HG02610 (cell line): Measurements from ENCODE around the gene TXNDC11.
"Not testable (repeated sequence)": the region's sequence is repeated elsewhere in the genome, so short reads cannot be mapped to it uniquely, and the experiment has no call there.

Experiments
- ATAC-seq: cut with Tn5 transposase; IDR thresholded peaks from one replicate; pipeline ENCODE4 v1.9.1; 2021; ENCODE audit warnings: mild to moderate bottlenecking, moderate library complexity; ENCODE audit not compliant: unreplicated experiment

Gene TXNDC11, protein sequence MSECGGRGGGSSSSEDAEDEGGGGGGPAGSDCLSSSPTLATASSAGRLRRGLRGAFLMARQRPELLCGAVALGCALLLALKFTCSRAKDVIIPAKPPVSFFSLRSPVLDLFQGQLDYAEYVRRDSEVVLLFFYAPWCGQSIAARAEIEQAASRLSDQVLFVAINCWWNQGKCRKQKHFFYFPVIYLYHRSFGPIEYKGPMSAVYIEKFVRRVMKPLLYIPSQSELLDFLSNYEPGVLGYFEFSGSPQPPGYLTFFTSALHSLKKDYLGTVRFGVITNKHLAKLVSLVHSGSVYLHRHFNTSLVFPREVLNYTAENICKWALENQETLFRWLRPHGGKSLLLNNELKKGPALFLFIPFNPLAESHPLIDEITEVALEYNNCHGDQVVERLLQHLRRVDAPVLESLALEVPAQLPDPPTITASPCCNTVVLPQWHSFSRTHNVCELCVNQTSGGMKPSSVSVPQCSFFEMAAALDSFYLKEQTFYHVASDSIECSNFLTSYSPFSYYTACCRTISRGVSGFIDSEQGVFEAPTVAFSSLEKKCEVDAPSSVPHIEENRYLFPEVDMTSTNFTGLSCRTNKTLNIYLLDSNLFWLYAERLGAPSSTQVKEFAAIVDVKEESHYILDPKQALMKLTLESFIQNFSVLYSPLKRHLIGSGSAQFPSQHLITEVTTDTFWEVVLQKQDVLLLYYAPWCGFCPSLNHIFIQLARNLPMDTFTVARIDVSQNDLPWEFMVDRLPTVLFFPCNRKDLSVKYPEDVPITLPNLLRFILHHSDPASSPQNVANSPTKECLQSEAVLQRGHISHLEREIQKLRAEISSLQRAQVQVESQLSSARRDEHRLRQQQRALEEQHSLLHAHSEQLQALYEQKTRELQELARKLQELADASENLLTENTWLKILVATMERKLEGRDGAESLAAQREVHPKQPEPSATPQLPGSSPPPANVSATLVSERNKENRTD

DNA sequence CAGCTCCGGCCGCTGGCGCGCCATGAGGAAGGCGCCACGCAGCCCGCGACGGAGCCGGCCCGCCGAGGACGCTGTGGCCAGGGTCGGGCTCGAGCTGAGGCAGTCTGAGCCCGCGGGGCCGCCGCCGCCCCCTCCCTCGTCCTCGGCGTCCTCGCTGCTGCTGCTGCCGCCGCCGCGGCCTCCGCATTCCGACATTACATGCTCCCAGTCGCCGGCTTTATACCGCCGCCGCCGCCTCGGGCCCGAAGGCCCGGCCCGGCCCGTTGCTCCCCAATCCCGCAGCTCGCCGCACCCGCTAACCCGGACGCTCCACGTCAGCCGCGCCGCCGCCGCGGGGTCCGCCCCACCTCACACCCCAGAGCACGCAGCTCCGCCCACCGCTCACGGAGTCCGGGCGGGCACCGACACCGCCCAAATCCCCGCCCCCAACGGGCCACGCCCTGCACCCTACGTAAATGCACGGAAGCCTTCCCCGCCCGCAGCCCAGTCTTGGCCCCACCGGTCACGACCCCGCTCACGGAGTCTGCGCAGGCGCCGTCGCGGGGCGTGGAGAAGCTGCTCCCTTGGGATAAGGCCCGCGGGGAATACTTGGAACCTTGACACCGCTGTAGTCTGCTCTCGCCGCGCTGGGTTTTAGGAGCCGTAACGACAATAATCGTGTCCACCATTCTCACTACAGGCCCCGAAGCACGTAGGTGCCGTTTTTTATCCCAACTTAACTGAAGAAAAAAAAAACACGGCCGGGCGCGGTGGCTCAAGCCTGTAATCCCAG lies at the start of gene TXNDC11:
Gene TXNDC11 (minus strand): TSS at position 322 of the 772 bp plus-strand sequence. CDS start 127 bp downstream, at position 195.
- peak; percentile 88 for ATAC-seq

DNA sequence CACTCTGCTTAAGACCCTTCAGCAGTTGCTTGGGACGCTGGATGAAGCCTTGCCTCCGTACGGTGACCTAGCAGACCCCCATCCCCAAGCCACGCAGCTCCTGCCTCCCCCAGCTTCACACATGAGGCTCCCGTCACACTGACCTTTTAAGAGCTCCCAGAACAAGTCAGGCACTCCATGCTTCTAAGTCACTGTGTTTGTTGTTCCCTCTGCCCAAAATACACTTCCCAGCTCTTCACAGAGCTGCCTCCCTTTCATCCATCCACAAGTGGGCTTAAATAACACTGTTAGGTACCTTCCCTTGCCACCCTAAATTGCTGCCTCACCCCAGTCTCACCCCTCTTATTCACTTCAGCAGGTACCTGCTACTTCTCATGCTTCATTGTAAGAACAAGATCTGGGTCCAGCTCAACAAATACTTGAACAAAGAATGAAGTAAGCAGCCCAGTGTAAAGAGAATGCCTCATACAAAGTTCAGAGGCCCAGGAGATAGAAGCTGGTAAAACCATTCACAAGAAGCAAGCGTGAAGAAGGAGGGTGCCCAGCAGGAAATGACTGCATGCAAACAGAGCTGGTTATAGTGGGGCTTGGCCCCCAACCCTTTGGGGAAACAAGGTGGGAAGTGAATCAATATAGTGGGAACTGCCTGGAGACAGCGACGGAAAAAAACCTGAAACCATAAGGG lies 48.6 kb upstream of the TXNDC11 start:
- ATAC-seq, result no peak

DNA sequence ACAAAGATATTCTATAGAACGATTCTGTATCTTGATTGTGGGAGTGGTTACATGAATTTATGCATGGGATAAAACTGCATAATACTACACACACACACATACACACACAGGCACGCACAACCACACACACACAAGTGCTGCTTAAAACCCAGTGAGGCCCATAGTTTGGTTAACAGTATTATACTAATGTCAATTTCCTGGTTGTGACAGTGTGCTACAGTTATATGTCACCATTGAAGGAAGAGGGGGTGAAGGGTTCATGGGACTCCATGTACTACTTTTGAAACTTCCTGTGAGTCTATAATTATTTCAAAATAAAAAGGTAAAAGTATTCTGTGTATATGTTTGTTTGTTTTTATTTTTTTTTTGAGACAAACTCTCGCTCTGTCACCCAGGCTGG lies 46.3 kb upstream of the TXNDC11 start:
- no peak for ATAC-seq

DNA sequence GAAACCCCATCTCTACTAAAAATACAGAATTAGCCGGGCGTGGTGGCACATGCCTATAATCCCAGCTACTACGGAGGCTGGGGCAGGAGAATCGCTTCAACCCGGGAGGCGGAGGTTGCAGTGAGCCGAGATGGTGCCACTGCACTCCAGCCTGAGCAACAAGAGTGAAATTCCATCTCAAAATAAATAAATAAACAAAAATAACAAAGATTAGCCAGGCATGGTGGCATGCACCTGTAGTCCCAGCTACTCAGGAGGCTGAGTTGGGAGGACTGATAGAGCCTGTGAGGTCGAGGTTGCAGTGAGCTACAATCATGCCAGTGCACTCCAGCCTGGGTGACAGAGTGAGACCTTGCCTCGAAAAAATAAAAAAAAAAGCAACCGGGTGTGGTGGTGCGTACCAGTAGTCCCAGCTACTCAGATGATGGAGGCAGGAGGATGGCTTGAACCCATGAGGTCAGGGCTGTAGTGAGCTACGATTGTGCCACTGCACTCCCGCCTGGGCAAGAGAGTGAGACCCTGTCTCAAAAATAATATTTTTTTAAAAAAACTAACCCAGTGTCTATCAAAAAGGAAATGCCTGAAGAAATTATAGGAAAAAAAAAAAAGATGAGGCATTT lies 42.4 kb upstream of the TXNDC11 start:
- not testable (repeated sequence) for ATAC-seq

DNA sequence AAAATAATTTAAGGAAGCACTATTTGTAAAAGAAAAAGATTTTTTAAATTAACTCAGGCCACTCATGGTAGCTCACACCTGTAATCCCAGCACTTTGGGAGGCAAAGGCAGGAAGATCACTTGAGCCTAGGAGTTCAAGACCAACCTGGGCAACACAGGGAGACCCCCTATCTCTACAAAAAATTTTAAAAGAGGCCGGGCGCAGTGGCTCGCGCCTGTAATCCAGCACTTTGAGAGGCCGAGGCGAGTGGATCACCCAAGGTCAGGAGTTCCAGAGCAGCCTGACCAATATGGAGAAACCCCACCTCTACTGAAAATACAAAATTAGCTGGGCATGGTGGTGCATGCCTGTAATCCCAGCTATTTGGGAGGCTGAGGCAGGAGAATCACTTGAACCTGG lies 41.7 kb upstream of the TXNDC11 start:
- not testable (repeated sequence) for ATAC-seq

DNA sequence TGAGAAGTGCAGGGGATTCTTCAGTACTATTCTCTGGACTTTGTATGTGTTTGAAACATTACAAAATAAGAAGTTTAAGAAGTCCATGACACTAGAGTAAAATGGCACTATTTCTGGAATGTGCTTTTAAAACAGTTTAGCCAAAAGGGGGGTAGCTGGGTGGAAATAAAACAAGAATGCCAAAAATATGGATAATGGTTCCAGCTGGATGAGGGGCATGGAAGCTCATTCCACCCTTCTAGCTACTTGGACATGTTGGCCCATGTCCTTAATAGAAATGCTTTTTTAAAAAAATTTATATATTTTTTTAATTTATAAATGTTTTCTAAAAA lies 41.3 kb upstream of the TXNDC11 start:
- ATAC-seq, result no peak

DNA sequence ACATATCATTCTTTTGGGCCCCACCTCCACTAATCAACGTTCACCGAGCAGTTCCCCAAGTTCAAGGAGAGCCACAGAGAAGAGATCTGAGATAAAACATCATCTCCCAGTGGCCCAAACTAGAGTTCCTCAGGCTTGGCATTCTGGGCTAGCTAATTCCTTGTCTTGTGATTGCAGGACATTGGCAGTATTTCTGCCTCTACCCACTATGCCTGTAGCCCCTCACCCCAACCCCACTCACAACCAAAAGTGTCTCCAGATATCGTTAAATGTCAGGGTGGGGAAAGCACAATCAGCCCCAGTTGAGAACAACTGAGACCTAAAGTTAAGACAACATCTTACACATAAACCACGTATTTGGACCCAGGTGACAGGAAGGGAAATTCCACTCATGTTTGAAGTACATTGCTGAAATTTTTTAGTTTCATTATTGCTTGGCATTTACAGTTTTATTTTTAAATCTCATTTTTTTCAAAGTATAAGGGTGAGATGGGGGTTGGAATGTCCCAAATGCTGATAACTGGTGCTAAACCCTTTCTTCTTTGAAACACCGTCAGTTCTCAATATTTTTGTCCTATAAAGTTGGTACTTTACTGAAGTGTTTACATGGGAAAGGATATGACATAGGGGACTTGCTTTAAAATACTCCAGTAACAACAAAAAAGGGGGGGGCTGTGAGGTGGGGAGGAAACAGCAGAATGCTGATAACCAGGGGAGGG lies 40.8 kb upstream of the TXNDC11 start:
- ATAC-seq, result peak; percentile 59

DNA sequence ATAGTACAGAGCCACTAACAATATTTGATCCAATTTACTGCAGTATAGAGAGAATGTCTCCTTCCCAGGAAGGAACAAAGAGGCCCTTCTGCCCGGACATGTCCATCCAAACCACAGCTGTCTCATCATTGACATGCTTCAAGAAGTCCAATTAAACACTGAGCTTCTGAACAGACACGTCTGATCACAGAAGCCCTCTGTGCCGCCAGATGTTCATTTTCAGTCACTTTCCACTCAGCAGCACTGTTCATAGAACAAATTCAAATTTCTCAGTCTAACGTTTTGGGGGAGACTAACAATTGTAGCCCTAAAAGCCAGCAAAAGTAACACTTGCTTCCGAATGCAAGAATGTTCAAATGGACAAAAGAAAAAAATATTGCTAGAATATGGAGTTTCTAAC lies 39.1 kb upstream of the TXNDC11 start:
- no peak for ATAC-seq

DNA sequence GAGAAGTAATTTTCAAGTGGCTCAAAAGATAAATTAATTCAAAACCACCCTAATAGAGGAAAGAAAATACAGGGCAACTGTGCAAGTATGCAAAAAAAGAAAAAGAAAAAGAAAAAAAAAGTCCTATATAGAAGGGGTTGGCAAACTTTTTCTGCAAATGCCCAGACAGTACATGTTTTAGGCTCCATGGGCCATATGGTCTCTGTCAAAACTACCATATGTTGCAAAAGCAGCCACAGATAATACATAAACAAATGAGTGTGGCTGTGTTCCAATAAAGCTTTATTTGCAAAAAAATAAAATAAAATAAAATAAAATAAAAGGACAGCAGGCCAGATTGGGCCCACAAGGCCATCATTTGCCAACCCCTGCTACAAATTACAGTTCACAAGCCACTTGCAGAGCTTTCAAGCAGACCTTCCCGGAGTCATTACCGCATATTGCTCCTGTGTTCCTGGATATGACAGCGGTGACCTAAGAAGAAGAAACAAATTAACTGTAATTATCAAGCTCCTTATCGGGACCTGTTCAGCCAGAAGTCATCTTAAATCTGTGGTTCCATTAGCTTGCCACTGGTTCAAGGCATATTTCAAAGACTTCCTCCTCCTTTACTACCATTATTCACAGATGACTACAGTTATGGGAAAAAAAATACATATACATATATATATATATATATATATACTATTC lies 38.5 kb upstream of the TXNDC11 start:
- no peak for ATAC-seq

DNA sequence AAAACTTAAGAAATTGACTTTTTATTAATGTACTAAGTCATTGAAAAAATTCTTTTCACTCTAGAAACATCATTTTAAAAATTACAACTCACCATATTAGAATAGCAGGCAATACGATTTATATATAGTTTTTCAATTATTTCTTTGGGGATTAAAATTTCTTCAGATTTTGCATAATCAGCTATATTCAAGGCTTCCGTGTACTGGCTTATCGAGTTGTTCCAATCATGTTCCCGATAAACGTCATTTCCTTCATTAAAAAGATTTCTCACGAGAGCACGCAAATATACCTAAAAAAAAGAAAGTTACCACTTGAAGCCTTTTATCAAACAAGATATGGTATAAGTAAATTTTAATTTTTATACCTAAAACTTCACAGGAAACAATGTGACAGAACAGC lies 36.4 kb upstream of the TXNDC11 start:
- ATAC-seq, result no peak

DNA sequence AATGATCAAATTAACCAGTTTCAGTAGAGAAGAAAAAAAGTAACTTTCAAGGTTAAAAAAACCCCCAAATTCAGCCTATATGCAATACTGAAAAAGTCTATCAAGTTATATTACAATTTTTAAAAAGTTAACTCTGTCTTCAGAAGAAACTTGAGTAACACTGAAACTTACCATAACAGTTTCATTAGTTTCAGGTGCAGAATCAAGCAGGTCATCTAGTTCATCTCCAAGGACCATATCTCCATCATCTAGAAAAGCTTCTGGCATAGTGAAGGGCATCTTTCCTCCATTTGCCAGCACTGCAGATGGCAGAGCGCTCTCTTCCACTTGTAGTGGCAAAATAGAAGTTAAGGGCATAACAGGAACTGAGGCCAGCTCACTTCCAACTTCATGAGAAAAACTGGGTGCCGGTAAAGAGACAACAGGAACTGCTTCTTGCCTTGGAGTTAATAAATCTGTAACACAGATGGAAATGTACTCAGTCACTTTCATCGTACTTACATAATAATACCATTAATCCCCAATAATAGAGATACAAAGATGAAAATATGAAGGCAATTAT lies 31.5 kb upstream of the TXNDC11 start:
- no peak for ATAC-seq

DNA sequence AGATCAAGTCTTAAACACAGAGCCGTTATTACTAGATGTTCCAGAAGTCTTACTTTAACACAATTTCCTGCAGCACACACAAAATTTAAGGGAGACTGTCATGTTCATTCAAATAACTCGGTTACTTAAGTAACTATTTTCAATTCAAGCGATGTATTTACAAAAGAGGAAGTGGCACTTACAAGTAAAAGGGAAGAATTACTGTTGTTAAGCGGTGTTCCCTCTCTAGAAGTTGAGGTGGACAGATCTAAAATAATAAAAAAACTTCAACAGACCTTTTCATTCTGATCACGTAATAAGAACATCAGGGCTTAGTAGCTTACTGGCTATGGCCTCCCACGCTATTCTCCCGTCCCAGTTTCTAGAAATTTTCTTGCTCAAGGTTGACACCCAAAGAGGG lies 26.2 kb upstream of the TXNDC11 start:
- no peak for ATAC-seq

DNA sequence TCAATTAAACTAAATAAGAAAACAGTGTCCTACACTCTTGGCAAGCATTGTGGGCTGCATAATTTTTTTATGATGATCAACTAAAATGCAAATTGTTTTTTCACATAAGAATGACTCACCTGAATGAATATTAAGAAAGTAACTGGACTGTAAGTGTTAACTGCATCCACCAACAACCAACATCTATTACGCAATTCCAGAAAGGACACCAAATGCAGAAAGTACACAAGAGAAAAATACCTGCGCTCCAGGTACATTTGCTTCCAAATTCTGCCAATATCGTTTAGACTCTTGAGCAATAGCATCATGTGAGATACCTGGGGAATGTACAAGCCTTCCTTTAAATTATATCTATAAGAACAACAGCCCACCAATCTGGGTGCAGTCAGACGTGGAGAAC lies 19.8 kb upstream of the TXNDC11 start:
- ATAC-seq, result no peak

DNA sequence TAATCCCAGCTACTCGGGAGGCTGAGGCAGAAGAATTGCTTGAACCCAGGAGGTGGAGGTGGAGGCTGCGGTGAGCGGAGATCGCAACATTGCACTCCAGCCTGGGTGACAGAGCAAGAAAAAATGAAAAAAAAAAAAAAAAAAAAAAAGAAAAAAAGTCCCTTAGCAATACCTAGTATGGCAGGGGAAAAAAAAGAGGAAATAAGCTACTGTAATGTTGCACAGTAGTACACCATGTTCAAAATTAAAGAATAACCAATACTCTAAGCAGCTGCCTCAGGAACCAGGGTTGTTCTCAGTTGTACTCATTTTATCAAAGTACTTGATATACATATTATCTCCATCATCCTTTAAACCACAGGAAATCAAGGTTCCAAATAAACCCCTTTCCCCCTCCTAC lies 17.3 kb upstream of the TXNDC11 start:
- no peak for ATAC-seq

DNA sequence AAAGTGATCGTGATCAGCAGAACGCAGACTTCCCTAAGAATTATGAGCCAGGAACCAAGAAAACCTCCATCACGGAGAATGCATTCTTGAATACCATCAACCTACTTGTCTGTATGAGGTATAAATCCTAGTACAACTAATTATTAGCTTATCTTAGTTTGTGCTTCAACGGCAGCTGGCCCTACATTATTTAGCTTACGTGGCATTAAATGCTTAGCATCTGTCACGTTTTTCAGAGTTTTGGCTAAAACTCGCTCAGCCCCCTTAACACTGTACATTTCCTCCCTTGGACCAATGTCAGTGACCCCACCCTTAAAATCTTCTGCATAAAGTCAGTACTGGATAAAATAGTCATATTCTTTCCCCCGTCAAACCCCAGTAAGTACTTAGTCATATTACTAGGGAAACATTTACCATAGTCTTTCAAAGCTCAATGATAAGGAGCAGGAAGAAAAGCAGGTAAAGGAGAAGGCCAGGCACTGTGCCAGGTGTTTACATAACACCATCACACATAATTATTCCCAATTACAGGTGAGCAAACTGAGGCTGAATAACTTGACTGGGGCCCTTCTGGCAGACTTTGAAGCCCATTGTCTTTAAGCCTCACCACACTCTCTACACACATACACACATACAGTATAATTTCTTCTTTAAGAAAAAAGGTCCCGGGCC lies 16.6 kb upstream of the TXNDC11 start:
- no peak for ATAC-seq

DNA sequence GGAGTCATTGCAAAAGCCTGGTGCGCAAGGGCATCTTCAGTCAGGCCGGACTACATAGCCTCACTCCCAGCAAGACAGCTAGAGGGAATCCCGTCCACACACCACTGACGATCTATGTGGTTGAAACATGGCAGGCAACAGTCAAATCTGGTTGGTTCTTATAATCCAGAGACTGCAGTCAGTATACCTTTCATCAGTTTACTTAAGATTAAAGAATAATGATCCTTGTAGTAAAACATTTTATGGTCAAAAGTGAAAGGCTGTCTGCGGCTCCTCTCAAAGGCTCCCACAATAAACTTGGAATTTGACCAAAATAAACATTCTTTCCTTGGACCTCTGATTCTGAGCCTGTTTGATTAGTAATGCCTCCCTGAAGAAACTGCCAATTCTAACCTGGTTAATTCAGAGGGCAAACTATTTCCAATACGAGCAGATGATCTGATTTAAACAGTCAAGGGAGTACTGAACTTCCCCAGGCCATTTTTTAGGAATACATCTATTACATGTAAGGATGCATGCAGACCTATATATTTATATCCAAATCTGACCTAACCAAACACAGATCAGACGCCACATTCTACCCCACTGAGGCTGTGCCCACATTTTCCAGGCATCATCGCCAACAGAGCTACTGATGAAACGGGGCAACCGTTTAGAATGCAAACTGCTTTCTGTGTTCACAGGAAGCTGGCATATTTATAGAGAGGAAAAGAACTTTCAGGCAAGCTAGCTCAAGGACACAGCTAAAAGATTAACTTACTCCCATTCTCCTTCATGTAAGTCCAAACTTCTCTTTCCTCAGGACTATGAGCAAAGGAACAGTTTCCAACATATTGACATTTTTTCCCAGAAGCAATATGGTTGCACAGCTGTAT lies 15.3 kb upstream of the TXNDC11 start:
- no peak for ATAC-seq

DNA sequence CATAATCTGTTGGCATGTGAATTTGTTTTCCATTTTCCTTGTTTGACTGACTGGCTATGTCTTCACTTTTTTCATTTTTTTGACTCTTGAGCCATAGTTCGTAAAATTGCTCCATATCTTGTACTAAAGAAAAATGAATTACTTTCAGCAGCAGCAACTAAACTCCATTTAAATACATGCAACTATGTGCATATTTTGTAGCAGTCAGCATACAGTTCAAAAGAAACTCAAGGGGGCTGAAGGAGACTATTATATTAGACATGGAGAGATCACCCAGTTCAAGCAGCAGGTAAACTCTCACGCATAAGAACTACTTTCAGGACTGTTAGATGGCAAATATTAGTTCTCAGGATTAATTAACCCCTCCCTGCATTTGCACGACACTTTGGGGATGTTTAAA lies 13.6 kb upstream of the TXNDC11 start:
- ATAC-seq, result no peak
